ENCODE measurements around the gene REEP6. TPM values are rescaled to one million over a fixed set of nuclear protein-coding genes. Genes with fewer than 3 reads are reported as not detected.
"Not testable (repeated sequence)": the region's sequence is repeated elsewhere in the genome, so short reads cannot be mapped to it uniquely, and the experiment has no call there.

Gene REEP6
- polyA plus RNA-seq, 4 donors: 167 to 363 (median 244) TPM

GRCh38 chr19:1495799-1496713 is 5.1 kb downstream of the REEP6 start:
- FAIRE-seq (no peak), DNase-seq (no peak)
- Histone ChIP-seq H3K4me3 (ENCODE audit: low read depth in 1 of 3, low read length in 3 of 3) (no peak overlapping the region), H3K4me1 (ENCODE audit: control insufficient read depth in 3 of 3, insufficient read depth in 2 of 3, low read depth in 1 of 3, low read length in 2 of 3) (peaks cover 0 to 60% (median 4%) of the 10 kb centered on the region in 3 donors), H3K27ac (ENCODE audit: low read depth in 1 of 3, low read length in 2 of 3) (no peak overlapping the region), H3K9me3 (ENCODE audit: control insufficient read depth in 2 of 2, insufficient read depth in 1 of 2, low read depth in 1 of 2, low read length in 1 of 2) (peaks cover 0 to 5% of the 10 kb centered on the region in 2 donors), H3K36me3 (ENCODE audit: control insufficient read depth in 3 of 3, insufficient read depth in 2 of 3, low read depth in 1 of 3, low read length in 3 of 3) (peaks cover 0 to 38% (median 0%) of the 10 kb centered on the region in 3 donors), H3K27me3 (ENCODE audit: control insufficient read depth in 3 of 3, insufficient read depth in 3 of 3, low read length in 3 of 3) (peaks cover 0 to 6% (median 5%) of the 10 kb centered on the region in 3 donors)
- 81 to 86% (median 86%) methylated on average over 36 to 40 of the region's 40 CpGs for WGBS, 3 donors

- Histone ChIP-seq H3K9me3 (ENCODE audit: control insufficient read depth in 2 of 2, insufficient read depth in 1 of 2, low read depth in 1 of 2, low read length in 1 of 2) (peaks cover 0 to 5% of the 10 kb centered on the region in 2 donors), H3K36me3 (ENCODE audit: control insufficient read depth in 3 of 3, insufficient read depth in 2 of 3, low read depth in 1 of 3, low read length in 3 of 3) (peaks cover 0 to 38% (median 0%) of the 10 kb centered on the region in 3 donors), H3K27ac (ENCODE audit: low read depth in 1 of 3, low read length in 2 of 3) (peak overlapping the region in 2 of 3 donors; percentile 38 to 57), H3K4me3 (ENCODE audit: low read depth in 1 of 3, low read length in 3 of 3) (no peak overlapping the region), H3K27me3 (ENCODE audit: control insufficient read depth in 3 of 3, insufficient read depth in 3 of 3, low read length in 3 of 3) (peaks cover 0 to 3% (median under 1%) of the 10 kb centered on the region in 3 donors), H3K4me1 (ENCODE audit: control insufficient read depth in 3 of 3, insufficient read depth in 2 of 3, low read depth in 1 of 3, low read length in 2 of 3) (peaks cover 0 to 68% (median 4%) of the 10 kb centered on the region in 3 donors)
- DNase-seq (no peak), FAIRE-seq (no peak)
- WGBS, 3 donors: 74 to 79% (median 78%) methylated on average over 33 to 39 of the region's 39 CpGs
These were observed 6.0 kb downstream of the REEP6 start for GRCh38 chr19:1496714-1497577.

- Histone ChIP-seq H3K27ac (ENCODE audit: low read depth in 1 of 3, low read length in 2 of 3) (peak overlapping the region in 2 of 3 donors; percentile 38 to 57), H3K9me3 (ENCODE audit: control insufficient read depth in 2 of 2, insufficient read depth in 1 of 2, low read depth in 1 of 2, low read length in 1 of 2) (peaks cover 0 to 5% of the 10 kb centered on the region in 2 donors), H3K4me3 (ENCODE audit: low read depth in 1 of 3, low read length in 3 of 3) (no peak overlapping the region), H3K27me3 (ENCODE audit: control insufficient read depth in 3 of 3, insufficient read depth in 3 of 3, low read length in 3 of 3) (peaks cover 0 to 3% (median 0%) of the 10 kb centered on the region in 3 donors), H3K36me3 (ENCODE audit: control insufficient read depth in 3 of 3, insufficient read depth in 2 of 3, low read depth in 1 of 3, low read length in 3 of 3) (peaks cover 0 to 38% (median 0%) of the 10 kb centered on the region in 3 donors), H3K4me1 (ENCODE audit: control insufficient read depth in 3 of 3, insufficient read depth in 2 of 3, low read depth in 1 of 3, low read length in 2 of 3) (peaks cover 0 to 73% (median 4%) of the 10 kb centered on the region in 3 donors)
- 81 to 86% (median 84%) methylated on average over 25 of the region's 25 CpGs for WGBS, 3 donors
- FAIRE-seq (no peak), DNase-seq (no peak)
These were observed 6.7 kb downstream of the REEP6 start for GRCh38 chr19:1497578-1498235.

- Histone ChIP-seq H3K36me3 (ENCODE audit: control insufficient read depth in 3 of 3, insufficient read depth in 2 of 3, low read depth in 1 of 3, low read length in 3 of 3) (peaks cover 0 to 35% (median 0%) of the 10 kb centered on the region in 3 donors), H3K27me3 (ENCODE audit: control insufficient read depth in 3 of 3, insufficient read depth in 3 of 3, low read length in 3 of 3) (peaks cover 0 to 10% (median 6%) of the 10 kb centered on the region in 3 donors), H3K4me1 (ENCODE audit: control insufficient read depth in 3 of 3, insufficient read depth in 2 of 3, low read depth in 1 of 3, low read length in 2 of 3) (peaks cover 0 to 73% (median 2%) of the 10 kb centered on the region in 3 donors)
- not testable (repeated sequence) for DNase-seq; H3K9me3 ChIP-seq (ENCODE audit: control insufficient read depth in 2 of 2, insufficient read depth in 1 of 2, low read depth in 1 of 2, low read length in 1 of 2); H3K27ac ChIP-seq (ENCODE audit: low read depth in 1 of 3, low read length in 2 of 3); H3K4me3 ChIP-seq (ENCODE audit: low read depth in 1 of 3, low read length in 3 of 3); FAIRE-seq
- WGBS, 3 donors: 46 to 88% (median 82%) methylated on average over 7 to 27 of the region's 34 CpGs
These were observed 8.2 kb downstream of the REEP6 start for GRCh38 chr19:1499231-1499630.

GRCh38 chr19:1501200-1501595 is 10.2 kb downstream of the REEP6 start:
- peaks cover 0 to 57% (median 0%) of the 10 kb centered on the region in 3 donors for H3K4me1 ChIP-seq (ENCODE audit: control insufficient read depth in 3 of 3, insufficient read depth in 2 of 3, low read depth in 1 of 3, low read length in 2 of 3)
- no peak overlapping the region for H3K4me3 ChIP-seq (ENCODE audit: low read depth in 1 of 3, low read length in 3 of 3)
- 17 to 45% (median 31%) methylated on average over 9 of the region's 9 CpGs for WGBS, 3 donors
- no peak for FAIRE-seq
- H3K27me3 ChIP-seq (ENCODE audit: control insufficient read depth in 3 of 3, insufficient read depth in 3 of 3, low read length in 3 of 3): peaks cover 0 to 13% (median 6%) of the 10 kb centered on the region in 3 donors
- peaks cover 0 to 11% of the 10 kb centered on the region in 2 donors for H3K9me3 ChIP-seq (ENCODE audit: control insufficient read depth in 2 of 2, insufficient read depth in 1 of 2, low read depth in 1 of 2, low read length in 1 of 2)
- peaks cover 0 to 35% (median 0%) of the 10 kb centered on the region in 3 donors for H3K36me3 ChIP-seq (ENCODE audit: control insufficient read depth in 3 of 3, insufficient read depth in 2 of 3, low read depth in 1 of 3, low read length in 3 of 3)
- peak overlapping the region; percentile 72 to 95 (median 84) for H3K27ac ChIP-seq (ENCODE audit: low read depth in 1 of 3, low read length in 2 of 3)
- peak; percentile 91 to 94 for DNase-seq

GRCh38 chr19:1502433-1503088 is 11.6 kb downstream of the REEP6 start:
- peak overlapping the region in 2 of 3 donors; percentile 64 to 95 for H3K27ac ChIP-seq (ENCODE audit: low read depth in 1 of 3, low read length in 2 of 3)
- peaks cover 0 to 35% (median 0%) of the 10 kb centered on the region in 3 donors for H3K36me3 ChIP-seq (ENCODE audit: control insufficient read depth in 3 of 3, insufficient read depth in 2 of 3, low read depth in 1 of 3, low read length in 3 of 3)
- no peak for DNase-seq
- WGBS, 3 donors: 51 to 64% (median 54%) methylated on average over 14 of the region's 14 CpGs
- peak overlapping the region in 1 of 3 donors; percentile 42 for H3K4me3 ChIP-seq (ENCODE audit: low read depth in 1 of 3, low read length in 3 of 3)
- no peak for FAIRE-seq
- peaks cover 0 to 17% of the 10 kb centered on the region in 2 donors for H3K9me3 ChIP-seq (ENCODE audit: control insufficient read depth in 2 of 2, insufficient read depth in 1 of 2, low read depth in 1 of 2, low read length in 1 of 2)
- peaks cover 2 to 49% (median 3%) of the 10 kb centered on the region in 3 donors for H3K4me1 ChIP-seq (ENCODE audit: control insufficient read depth in 3 of 3, insufficient read depth in 2 of 3, low read depth in 1 of 3, low read length in 2 of 3)
- H3K27me3 ChIP-seq (ENCODE audit: control insufficient read depth in 3 of 3, insufficient read depth in 3 of 3, low read length in 3 of 3): peaks cover 0 to 13% (median 3%) of the 10 kb centered on the region in 3 donors

GRCh38 chr19:1503089-1503924 is 12.3 kb downstream of the REEP6 start:
- Histone ChIP-seq H3K27me3 (ENCODE audit: control insufficient read depth in 3 of 3, insufficient read depth in 3 of 3, low read length in 3 of 3) (peaks cover 0 to 13% (median 2%) of the 10 kb centered on the region in 3 donors), H3K27ac (ENCODE audit: low read depth in 1 of 3, low read length in 2 of 3) (peak overlapping the region in 2 of 3 donors; percentile 44 to 64), H3K4me3 (ENCODE audit: low read depth in 1 of 3, low read length in 3 of 3) (peak overlapping the region in 2 of 3 donors; percentile 21 to 42), H3K9me3 (ENCODE audit: control insufficient read depth in 2 of 2, insufficient read depth in 1 of 2, low read depth in 1 of 2, low read length in 1 of 2) (peaks cover 0 to 18% of the 10 kb centered on the region in 2 donors), H3K36me3 (ENCODE audit: control insufficient read depth in 3 of 3, insufficient read depth in 2 of 3, low read depth in 1 of 3, low read length in 3 of 3) (peaks cover 0 to 31% (median 0%) of the 10 kb centered on the region in 3 donors), H3K4me1 (ENCODE audit: control insufficient read depth in 3 of 3, insufficient read depth in 2 of 3, low read depth in 1 of 3, low read length in 2 of 3) (peaks cover 2 to 43% (median 5%) of the 10 kb centered on the region in 3 donors)
- FAIRE-seq: no peak
- 7 to 13% (median 12%) methylated on average over 43 to 49 of the region's 49 CpGs for WGBS, 3 donors
- DNase-seq: peak; percentile 69 to 87
